Measurements from ENCODE around the gene SPINK2.

- TF ChIP-seq, protein P1, sequence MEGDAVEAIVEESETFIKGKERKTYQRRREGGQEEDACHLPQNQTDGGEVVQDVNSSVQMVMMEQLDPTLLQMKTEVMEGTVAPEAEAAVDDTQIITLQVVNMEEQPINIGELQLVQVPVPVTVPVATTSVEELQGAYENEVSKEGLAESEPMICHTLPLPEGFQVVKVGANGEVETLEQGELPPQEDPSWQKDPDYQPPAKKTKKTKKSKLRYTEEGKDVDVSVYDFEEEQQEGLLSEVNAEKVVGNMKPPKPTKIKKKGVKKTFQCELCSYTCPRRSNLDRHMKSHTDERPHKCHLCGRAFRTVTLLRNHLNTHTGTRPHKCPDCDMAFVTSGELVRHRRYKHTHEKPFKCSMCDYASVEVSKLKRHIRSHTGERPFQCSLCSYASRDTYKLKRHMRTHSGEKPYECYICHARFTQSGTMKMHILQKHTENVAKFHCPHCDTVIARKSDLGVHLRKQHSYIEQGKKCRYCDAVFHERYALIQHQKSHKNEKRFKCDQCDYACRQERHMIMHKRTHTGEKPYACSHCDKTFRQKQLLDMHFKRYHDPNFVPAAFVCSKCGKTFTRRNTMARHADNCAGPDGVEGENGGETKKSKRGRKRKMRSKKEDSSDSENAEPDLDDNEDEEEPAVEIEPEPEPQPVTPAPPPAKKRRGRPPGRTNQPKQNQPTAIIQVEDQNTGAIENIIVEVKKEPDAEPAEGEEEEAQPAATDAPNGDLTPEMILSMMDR (IDR thresholded peaks at IDR 0.05) = no peak
- no peak for TF ChIP-seq POLR2A (IDR thresholded peaks at IDR 0.05)
These were observed 25.3 kb downstream of the SPINK2 start for GRCh38 chr4:56796211-56796610.
